Embryonic facial prominence (tissue), 1 donor: ENCODE measurements around the gene ARSG.
"Not testable (repeated sequence)": the region's sequence is repeated elsewhere in the genome, so short reads cannot be mapped to it uniquely, and the experiment has no call there.

Experiments
- DNase-seq: peaks from one replicate; pipeline ENCODE4 v3.0.0-alpha.2; 2016; ENCODE audit errors: extremely low spot score

ARSG gene

GRCh38 chr17:68328676-68329075 is 37.4 kb downstream of the ARSG start:
- DNase-seq, result no peak

- DNase-seq, result no peak
Observed at GRCh38 chr17:68329331-68329730, 38.0 kb downstream of the ARSG start.

- DNase-seq, result not testable (repeated sequence)
Observed at GRCh38 chr17:68331932-68332331, 40.6 kb downstream of the ARSG start.

GRCh38 chr17:68334393-68334792 is 43.1 kb downstream of the ARSG start:
- no peak for DNase-seq

- no peak for DNase-seq
Observed at GRCh38 chr17:68341482-68341881, 50.2 kb downstream of the ARSG start.

- no peak for DNase-seq
Observed at GRCh38 chr17:68343976-68344375, 52.7 kb downstream of the ARSG start.

- no peak for DNase-seq
Observed at GRCh38 chr17:68344701-68345136, 53.4 kb downstream of the ARSG start.

GRCh38 chr17:68346448-68346847 is 55.2 kb downstream of the ARSG start:
- no peak for DNase-seq

- no peak for DNase-seq
Observed at GRCh38 chr17:68347380-68347779, 56.1 kb downstream of the ARSG start.

- DNase-seq, result no peak
Observed at GRCh38 chr17:68349157-68349556, 57.9 kb downstream of the ARSG start.

- no peak for DNase-seq
Observed at GRCh38 chr17:68351395-68351794, 60.1 kb downstream of the ARSG start.

GRCh38 chr17:68352041-68352440 is 60.7 kb downstream of the ARSG start:
- no peak for DNase-seq

GRCh38 chr17:68352671-68353070 is 61.4 kb downstream of the ARSG start:
- DNase-seq, result not testable (repeated sequence)

GRCh38 chr17:68353111-68353521 is 61.8 kb downstream of the ARSG start:
- DNase-seq, result no peak

- DNase-seq, result not testable (repeated sequence)
Observed at GRCh38 chr17:68354311-68354710, 63.0 kb downstream of the ARSG start.

- DNase-seq, result not testable (repeated sequence)
Observed at GRCh38 chr17:68355108-68355507, 63.8 kb downstream of the ARSG start.

GRCh38 chr17:68356520-68356919 is 65.2 kb downstream of the ARSG start:
- DNase-seq, result no peak

- no peak for DNase-seq
Observed at GRCh38 chr17:68356949-68357455, 65.7 kb downstream of the ARSG start.

GRCh38 chr17:68357886-68358285 is 66.6 kb downstream of the ARSG start:
- no peak for DNase-seq

- no peak for DNase-seq
Observed at GRCh38 chr17:68359791-68360535, 68.7 kb downstream of the ARSG start.

GRCh38 chr17:68365469-68365868 is 74.2 kb downstream of the ARSG start:
- DNase-seq, result no peak

GRCh38 chr17:68368387-68368786 is 77.1 kb downstream of the ARSG start:
- no peak for DNase-seq

- DNase-seq, result no peak
Observed at GRCh38 chr17:68375566-68375965, 84.3 kb downstream of the ARSG start.

GRCh38 chr17:68376178-68376577 is 84.9 kb downstream of the ARSG start:
- not testable (repeated sequence) for DNase-seq
